NB4 (cell line): ENCODE data around the gene RBM20.

ENCODE experiments used
- DNase-seq: peaks from one replicate; pipeline ENCODE4 v3.0.0; 2010; ENCODE audit warnings: low read depth
- H3K4me3 ChIP-seq: one replicate; pipeline ENCODE4 v1.5.1; 2011; ENCODE audit warnings: mild to moderate bottlenecking, low read depth, low read length, moderate library complexity
- CTCF ChIP-seq: IDR thresholded peaks from one replicate; pipeline ENCODE4 v1.5.1; 2012; ENCODE audit warnings: low read depth, low read length
- MAX ChIP-seq: IDR thresholded peaks from 2 replicates; pipeline ENCODE4 v1.6.1; 2011; ENCODE audit warnings: low read depth, low read length
- MYC ChIP-seq: IDR thresholded peaks from 2 replicates; pipeline ENCODE4 v1.6.1; 2011; ENCODE audit warnings: low read depth, low read length
- POLR2A ChIP-seq: IDR thresholded peaks from 2 replicates; pipeline ENCODE4 v1.6.1; 2011; ENCODE audit warnings: mild to moderate bottlenecking; ENCODE audit not compliant: insufficient read length; ENCODE audit errors: extremely low read depth

Gene RBM20

GRCh38 chr10:110843796-110844616 lies 199.9 kb downstream of the RBM20 start:
- DNase-seq: peak; percentile 43
- TF ChIP-seq CTCF (no peak), MYC (no peak), MAX (no peak), POLR2A (no peak)
- no peak overlapping the region for H3K4me3 ChIP-seq

- no peak overlapping the region for H3K4me3 ChIP-seq
- DNase-seq: no peak
- no peak for TF ChIP-seq MYC
- TF ChIP-seq POLR2A: no peak
- TF ChIP-seq MAX: no peak
- no peak for TF ChIP-seq CTCF
These were observed 200.4 kb downstream of the RBM20 start for GRCh38 chr10:110844617-110844881.

GRCh38 chr10:110845192-110845755 lies 201.1 kb downstream of the RBM20 start:
- DNase-seq: no peak
- no peak overlapping the region for H3K4me3 ChIP-seq
- no peak for TF ChIP-seq MAX
- TF ChIP-seq MYC: no peak
- no peak for TF ChIP-seq CTCF
- no peak for TF ChIP-seq POLR2A

DNA sequence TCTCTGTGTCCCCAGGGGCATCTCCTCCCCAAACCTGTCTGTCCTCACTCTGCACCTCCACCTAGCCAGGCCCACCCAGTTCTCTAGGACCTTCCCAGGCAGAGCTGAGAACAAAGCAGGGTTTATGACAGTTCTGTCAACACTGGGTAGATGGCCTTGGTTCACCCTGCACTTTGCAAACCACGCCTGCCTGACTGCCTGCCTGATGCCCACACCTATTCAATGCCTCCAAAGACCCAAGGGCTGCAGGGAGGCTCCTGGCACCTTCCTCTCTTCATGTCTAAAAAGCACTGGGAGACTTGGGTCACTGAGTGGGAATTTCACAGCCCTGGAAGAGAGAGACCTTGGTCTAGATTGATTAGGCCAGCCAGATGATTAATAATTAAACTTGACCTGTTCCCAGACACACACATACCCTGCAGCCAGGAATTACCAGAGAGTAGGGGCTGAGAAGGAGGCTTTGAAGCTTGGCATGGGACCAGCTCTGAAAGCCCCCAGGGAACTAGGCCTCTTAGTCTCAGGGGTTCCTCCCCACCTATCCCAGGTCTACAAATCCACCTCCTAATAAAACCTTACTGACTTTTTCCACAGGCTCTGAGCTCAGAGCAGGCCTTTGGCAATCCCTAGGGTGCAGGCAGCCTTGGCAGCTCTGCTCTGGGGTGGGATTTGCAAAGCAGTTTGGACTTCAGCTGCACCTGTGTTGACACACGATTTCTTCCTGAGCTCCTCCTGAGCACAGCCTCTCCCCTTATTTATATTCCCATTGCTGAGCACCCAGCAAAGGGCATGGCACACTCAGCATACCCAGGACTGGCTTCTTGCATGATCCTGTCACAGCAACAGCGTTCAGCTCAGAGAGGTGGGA lies 201.9 kb downstream of the RBM20 start:
- no peak for TF ChIP-seq CTCF
- no peak for TF ChIP-seq MYC
- TF ChIP-seq MAX: no peak
- no peak for TF ChIP-seq POLR2A
- no peak overlapping the region for H3K4me3 ChIP-seq
- no peak for DNase-seq

DNA sequence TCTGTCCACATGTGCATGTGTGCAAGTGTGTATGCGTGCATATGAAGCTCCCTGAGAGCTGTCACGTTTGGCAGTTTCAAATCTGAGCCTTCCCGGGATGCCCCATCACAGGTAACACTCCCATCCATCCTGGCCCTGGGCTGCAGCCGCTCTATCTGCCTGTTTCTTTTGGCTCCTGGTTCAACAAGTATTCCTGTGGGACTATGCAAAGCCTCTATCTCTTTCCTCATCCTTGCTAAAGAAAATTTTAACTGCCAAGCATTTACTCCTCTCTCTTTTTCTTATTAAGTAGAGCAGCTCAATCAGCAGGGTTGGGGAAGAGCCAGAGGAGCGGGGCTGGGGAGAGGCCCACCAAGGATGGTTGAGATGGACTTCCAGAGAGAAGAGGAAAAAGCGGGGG lies 203.2 kb downstream of the RBM20 start:
- TF ChIP-seq MYC: no peak
- TF ChIP-seq MAX: no peak
- TF ChIP-seq CTCF: no peak
- TF ChIP-seq POLR2A: no peak
- H3K4me3 ChIP-seq: no peak overlapping the region
- DNase-seq: no peak
